Fibroblast of skin of left quadriceps (primary cell): ENCODE results near the gene CSMD2.
A peak's percentile ranks its signal among the peaks of the same experiment; 100 is the strongest.

Source experiments
- DNase-seq, 2 experiments: peaks; one replicate each; pipeline ENCODE4 v3.0.0-alpha.2; 2013; ENCODE audit warnings: low read depth in 2 of 2

The CSMD2 gene

GRCh38 chr1:33608825-33609400, 556.1 kb downstream of the CSMD2 start:
- no peak for DNase-seq

- no peak for DNase-seq
Observed at GRCh38 chr1:33607444-33608005, 557.5 kb downstream of the CSMD2 start.

- DNase-seq: no peak
Observed at GRCh38 chr1:33606272-33606671, 558.8 kb downstream of the CSMD2 start.

- DNase-seq: no peak
Observed at GRCh38 chr1:33602271-33602670, 562.8 kb downstream of the CSMD2 start.

DNA sequence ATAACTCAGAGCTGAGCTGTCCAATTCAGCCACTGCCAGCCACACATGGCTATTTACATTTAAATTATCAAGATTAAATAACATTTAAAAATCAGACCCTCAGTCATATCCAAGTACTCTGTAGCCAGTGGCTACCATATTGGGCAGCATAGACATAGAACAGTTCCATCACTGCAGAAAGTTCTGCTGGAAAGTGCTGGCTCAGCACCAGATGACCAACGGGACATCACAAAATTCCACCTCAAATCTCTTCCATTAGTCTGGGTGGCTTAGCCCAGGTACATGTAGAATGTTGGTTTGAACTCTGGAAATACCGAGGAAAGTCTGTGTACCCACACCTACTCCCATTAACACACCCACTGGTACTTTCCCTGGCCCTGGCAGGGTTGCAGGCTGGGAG, 563.3 kb downstream of the CSMD2 start:
- no peak for DNase-seq

DNA sequence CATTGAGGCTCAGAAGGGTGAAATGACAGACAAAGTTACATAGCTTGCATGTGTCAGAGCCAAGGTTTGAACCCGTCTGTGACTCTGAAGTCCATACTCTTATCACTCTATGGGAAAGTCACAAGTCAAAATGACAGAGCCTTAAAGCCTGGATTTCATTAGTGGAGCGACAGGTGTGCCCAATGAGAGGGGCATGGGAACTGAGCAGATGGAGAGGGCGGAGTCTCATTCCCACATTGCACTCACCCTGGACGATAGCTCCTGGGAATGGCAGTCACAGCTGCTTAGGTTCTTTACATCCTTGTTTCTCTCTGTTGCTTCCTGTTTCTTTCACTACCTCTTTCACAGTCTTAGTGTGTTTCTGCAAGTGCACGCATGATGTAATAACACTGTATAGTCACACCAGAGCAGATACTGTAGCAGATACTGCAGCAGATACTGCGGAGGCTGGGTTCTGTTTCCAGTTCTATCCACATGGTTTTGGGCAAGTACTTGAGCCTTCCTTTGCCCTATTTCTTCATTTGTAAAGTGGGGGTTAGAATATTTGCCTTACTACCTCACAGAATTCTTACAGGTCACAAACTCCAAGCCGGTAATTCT, 565.4 kb downstream of the CSMD2 start:
- no peak for DNase-seq

DNA sequence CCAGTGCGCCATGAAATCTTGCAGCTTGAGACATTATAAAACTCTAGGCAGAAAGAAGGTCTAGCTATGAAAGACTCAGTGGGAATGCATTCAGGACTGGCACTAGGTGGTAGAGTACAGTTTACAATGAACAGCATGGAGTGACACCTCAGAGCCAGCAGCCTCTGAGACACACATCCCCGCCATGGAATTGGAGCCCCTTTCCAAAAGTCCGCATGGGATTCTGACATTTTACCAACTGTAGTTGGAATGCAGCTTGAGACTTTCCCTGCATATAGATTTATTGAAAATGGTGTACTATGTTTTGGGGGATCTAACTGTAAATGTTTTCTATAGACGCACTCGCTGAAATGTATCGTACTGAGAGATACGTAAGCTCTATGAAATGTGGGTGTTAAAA, 576.3 kb downstream of the CSMD2 start:
- no peak for DNase-seq

DNA sequence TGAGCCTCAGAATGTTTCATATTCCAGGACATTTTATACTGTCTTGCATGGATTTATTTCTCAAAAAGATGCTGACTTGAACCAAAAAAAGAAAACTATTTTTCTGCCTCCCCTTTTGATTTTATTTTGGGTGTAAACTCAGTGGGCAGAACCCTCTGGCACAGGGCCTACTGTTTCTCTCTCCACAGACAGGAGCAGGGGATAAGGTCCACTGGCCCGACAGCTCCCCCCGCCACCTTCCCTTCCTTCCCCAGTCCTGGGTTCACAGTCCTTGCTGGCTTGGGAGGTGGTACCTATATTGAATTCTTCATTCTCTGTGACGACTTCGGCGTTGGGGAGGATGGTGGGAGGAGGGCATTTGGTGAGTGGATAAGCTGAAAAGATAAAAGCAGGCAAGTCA, 578.2 kb downstream of the CSMD2 start:
- DNase-seq: no peak

DNA sequence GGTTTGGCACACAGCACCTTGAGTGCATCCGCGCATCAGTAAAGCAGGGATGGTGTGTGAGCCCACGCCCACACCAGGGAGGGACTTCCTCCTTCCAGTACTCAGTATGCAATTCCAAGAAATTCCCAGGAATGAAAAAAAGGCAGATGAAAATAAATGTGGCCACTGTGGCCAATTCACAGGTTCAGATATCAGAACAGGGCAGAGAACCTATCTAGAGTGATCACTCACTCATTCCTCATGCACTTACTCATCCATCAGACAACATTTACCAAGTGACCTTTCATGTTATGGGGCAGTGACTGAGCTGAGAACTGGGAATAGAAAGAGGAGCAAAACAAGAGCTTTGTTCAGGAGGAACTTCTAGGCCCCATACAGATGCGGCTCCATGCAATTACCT, 578.9 kb downstream of the CSMD2 start:
- DNase-seq: peak; percentile 7 to 8

- no peak for DNase-seq
Observed at GRCh38 chr1:33583567-33583966, 581.5 kb downstream of the CSMD2 start.

DNA sequence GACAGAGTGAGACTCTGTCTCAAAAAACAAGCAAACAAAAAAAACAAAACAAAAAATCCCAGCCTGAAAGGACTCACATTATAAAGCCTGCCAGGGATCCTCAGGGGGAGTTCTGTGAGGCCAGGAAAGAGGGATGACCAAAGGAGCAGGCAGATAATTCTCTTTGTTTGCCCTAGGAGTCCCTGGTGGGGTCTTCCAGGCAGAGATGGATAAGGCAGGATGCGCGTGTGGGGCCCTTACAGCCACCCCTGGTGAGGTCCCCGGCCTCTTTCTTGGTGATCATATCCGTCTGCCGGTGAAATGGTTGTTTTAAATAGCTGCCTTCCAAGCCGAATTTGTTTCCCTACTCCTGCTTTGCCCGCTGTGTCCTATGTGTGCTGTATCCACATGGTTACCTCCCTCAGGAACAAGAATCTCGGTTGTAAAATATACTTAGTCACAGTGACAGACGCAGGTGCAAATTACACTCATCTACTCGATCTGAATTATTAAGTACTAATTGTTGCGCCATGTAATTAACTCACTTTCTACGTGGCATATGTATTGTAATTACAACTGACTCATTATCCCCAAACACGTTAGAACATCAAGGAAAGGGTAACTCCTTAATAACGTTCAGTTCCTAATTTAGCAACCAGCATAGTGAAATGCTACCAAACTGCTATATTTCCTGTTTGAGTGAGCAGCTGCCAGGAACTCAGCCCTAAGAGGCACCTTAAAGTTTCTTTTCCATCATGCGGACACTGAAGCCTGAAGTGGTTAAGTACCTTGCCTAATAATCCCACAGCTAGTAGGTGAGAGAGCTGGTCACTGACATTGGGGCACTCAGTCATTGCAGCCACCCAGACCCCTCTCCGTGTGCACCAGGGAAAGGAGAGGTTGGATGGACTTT, 586.2 kb downstream of the CSMD2 start:
- DNase-seq: no peak

DNA sequence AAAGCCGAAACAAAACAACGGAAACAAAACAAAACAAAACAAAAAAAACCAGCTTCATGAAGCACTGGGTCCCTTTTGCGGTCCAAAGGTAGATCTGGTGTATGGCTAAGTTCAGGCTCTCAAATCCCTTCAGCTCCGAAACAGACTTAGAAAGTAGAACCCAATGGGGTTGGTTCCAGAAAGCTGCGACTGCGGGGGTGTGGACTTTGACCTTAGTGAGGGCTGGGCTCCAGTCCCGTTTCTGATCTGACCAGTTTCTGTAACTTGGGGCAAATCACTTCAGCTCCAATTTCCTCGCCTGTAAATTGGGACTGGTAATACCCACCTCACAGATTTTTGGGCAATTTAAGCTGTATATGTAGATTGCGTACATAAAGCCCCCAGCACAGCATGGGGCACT, 587.4 kb downstream of the CSMD2 start:
- no peak for DNase-seq

DNA sequence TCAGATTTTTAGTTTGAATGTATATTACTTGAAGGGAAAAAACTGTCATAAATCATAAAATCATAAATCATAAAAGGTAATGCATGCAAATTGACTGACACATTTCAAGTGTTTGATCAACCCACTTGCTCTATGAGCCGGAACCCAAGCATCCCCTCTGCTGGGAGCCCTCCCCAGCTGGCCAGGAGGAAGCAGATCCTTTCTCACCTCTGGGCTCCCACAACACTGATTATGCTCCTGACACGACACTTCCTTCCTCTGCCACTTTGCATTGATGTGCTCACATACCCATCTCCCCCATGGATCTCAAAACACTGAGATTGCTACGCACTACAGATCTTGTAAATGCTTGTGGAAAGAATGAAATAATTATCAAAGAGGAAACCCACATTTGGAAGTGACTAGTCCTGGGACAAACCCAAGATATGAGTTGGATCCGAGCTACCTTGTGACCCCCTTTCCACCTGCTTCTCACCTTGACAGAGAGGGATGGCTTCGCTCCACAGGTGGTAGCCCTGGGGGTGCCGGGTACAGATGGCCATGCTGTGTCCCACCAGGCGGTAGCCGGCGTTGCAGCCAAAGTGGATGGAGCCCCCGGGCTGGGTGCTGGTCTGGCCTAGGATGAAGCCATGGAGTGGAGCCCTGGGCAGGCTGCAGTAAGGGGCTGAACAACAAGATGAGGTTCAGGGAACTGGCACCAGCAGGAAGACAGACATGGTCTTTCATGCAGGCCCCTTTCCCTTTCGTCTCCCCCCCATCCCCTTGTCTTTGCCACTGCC, 588.0 kb downstream of the CSMD2 start:
- no peak for DNase-seq

GRCh38 chr1:33575324-33575879, 589.6 kb downstream of the CSMD2 start:
- no peak for DNase-seq

GRCh38 chr1:33573661-33574060, 591.4 kb downstream of the CSMD2 start:
- DNase-seq: no peak

- no peak for DNase-seq
Observed at GRCh38 chr1:33572387-33572786, 592.6 kb downstream of the CSMD2 start.

GRCh38 chr1:33569331-33569730, 595.7 kb downstream of the CSMD2 start:
- no peak for DNase-seq

- DNase-seq: no peak
Observed at GRCh38 chr1:33563699-33564098, 601.3 kb downstream of the CSMD2 start.

DNA sequence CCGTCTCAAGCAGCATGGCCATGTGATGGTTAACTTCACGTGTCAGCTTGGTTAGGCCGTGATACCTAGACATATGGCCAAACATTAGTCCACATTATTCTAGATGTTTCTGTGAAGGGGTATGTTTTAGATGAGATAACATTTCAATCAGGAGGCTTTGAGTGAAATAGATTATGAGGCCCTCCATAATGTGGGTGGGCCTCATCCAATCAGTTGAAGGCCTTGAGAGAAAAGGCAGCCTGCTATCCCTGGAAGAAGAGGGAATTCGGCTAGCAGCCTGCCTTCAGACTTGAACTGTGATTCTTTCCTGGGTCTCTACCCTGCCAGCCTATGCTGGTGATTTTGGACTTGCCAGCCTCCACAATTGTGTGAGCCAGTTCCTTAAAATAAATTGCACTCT, 602.5 kb downstream of the CSMD2 start:
- DNase-seq: no peak

DNA sequence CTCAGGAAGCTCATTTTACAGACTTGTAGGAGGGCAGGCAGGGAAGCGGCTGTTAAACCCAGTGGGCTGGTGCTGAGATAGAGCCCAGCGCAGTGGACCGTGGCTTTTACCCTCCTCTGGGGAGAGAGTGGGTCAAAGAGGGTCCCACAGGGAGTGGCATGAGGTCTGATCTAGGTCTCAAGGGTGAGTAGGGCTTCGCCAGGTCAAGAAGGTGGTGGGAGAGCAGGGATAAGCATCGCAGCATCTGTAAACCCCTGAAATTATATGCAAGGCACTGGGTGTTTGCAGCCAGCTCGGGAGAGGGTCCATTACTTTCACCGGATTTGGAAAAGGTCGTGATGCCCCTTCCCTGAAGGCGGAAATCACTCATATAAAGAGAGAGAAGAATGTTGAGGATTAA, 603.5 kb downstream of the CSMD2 start:
- DNase-seq: no peak

DNA sequence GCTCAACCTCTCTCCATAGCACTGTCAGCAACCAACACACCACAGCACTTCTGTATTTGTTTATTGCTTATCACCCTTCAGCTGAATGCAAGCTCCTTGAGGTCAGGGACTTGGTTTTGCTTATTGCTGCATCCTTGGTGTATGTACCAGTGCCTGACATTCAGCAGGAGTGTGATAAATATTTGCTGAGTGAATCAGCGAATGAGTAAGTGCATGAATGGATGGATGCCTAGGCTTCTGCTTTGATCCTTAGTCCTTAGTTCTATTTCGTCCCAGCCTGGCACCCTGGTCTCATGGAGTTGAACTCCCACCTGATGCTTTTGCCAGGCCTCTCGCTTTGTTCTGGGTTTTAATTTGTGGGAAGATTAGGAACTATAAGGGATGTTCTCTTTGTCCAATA, 604.4 kb downstream of the CSMD2 start:
- no peak for DNase-seq

- no peak for DNase-seq
Observed at GRCh38 chr1:33548721-33549120, 616.3 kb downstream of the CSMD2 start.
